IMR-90 (cell line): ENCODE results near the gene FBLN7. TPM values are rescaled to one million over a fixed set of nuclear protein-coding genes. Genes with fewer than 3 reads are reported as not detected.

Experiments used
- ATAC-seq: fragments of 200-7000 bp; cut with Tn5 transposase; 2 replicates; pipeline ENCODE4 v1.9.1; 2020; ENCODE audit warnings: low read depth, mild to moderate bottlenecking, moderate library complexity
- BruUV-seq: library from RNA; stranded (reverse); fragments of 400-500 nt; replicated peaks from 2 replicates; lab custom pipeline; 2021; lab: Mats Ljungman, UMichigan
- CTCF ChIA-PET: fragments of 300-600 bp; formaldehyde crosslinking; extraction: SDS; loops from one replicate; lab custom pipeline; 2021; ENCODE audit warnings: antibody characterized with exemption; lab: Yijun Ruan, JAX
- POLR2A ChIA-PET: fragments of 300-600 bp; sonication (Branson Sonifier 250); formaldehyde crosslinking; loops from one replicate; lab custom pipeline; 2022; ENCODE audit warnings: antibody characterized with exemption; ENCODE audit not compliant: unreplicated experiment; lab: Charles Lee
- DNase-seq: peaks from one replicate; pipeline ENCODE4 v3.0.0; 2013
- H2AFZ ChIP-seq: replicated peaks from 2 replicates; pipeline ENCODE3; 2013; ENCODE audit warnings: low read length, mild to moderate bottlenecking; ENCODE audit not compliant: poor library complexity
- H2AK5ac ChIP-seq: 2 replicates; pipeline ENCODE4 v1.6.1; 2013; ENCODE audit warnings: low read depth, low read length, inconsistent platforms
- H2AK9ac ChIP-seq: replicated peaks from 2 replicates; pipeline ENCODE3; 2013; ENCODE audit warnings: mild to moderate bottlenecking, low read depth, low read length, moderate library complexity; ENCODE audit not compliant: poor library complexity
- H2BK120ac ChIP-seq: 2 replicates; pipeline ENCODE4 v1.6.1; 2013; ENCODE audit warnings: low read depth, low read length, inconsistent platforms
- H2BK15ac ChIP-seq: 3 replicates; pipeline ENCODE4 v1.6.1; 2013; ENCODE audit warnings: low read depth, low read length, inconsistent platforms
- H2BK20ac ChIP-seq: 2 replicates; pipeline ENCODE4 v1.6.1; 2013; ENCODE audit warnings: low read depth, mild to moderate bottlenecking, inconsistent platforms, low read length, moderate library complexity
- H2BK5ac ChIP-seq: 2 replicates; pipeline ENCODE4 v1.6.1; 2013; ENCODE audit warnings: mild to moderate bottlenecking, low read depth, low read length, inconsistent platforms; ENCODE audit not compliant: poor library complexity, severe bottlenecking
- H3K14ac ChIP-seq: replicated peaks from 2 replicates; pipeline ENCODE4 v1.6.1; 2013; ENCODE audit warnings: low read depth, low read length, inconsistent platforms
- H3K18ac ChIP-seq: 2 replicates; pipeline ENCODE4 v1.6.1; 2013; ENCODE audit warnings: low read depth, low read length, control low read depth
- H3K23ac ChIP-seq: 2 replicates; pipeline ENCODE4 v1.6.1; 2013; ENCODE audit warnings: low read depth, low read length, inconsistent platforms
- H3K27ac ChIP-seq: 2 replicates; pipeline ENCODE4 v1.5.1; 2013; ENCODE audit warnings: mild to moderate bottlenecking, control low read depth, low read length; ENCODE audit not compliant: insufficient read depth
- H3K27me3 ChIP-seq: 2 replicates; pipeline ENCODE4 v1.6.1; 2013; ENCODE audit warnings: low read length; ENCODE audit not compliant: control insufficient read depth, insufficient read depth
- H3K36me3 ChIP-seq: 2 replicates; pipeline ENCODE4 v1.6.1; 2013; ENCODE audit warnings: low read length, mixed read lengths; ENCODE audit not compliant: control insufficient read depth, insufficient read depth
- H3K4ac ChIP-seq: 2 replicates; pipeline ENCODE4 v1.6.1; 2013; ENCODE audit warnings: low read depth, low read length, inconsistent platforms
- H3K4me1 ChIP-seq: 2 replicates; pipeline ENCODE4 v1.6.1; 2013; ENCODE audit warnings: low read length, mixed read lengths; ENCODE audit not compliant: control insufficient read depth, insufficient read depth
- H3K4me2 ChIP-seq: 2 replicates; pipeline ENCODE4 v1.6.1; 2013; ENCODE audit warnings: low read depth, mild to moderate bottlenecking, control low read depth, low read length, moderate library complexity
- H3K4me3 ChIP-seq: 2 replicates; pipeline ENCODE4 v1.5.1; 2013; ENCODE audit warnings: low read depth, mild to moderate bottlenecking, control low read depth, low read length, moderate library complexity; ENCODE audit not compliant: insufficient read depth
- H3K56ac ChIP-seq: 2 replicates; pipeline ENCODE4 v1.6.1; 2013; ENCODE audit warnings: low read length, inconsistent platforms; ENCODE audit not compliant: insufficient read depth; ENCODE audit errors: extremely low read depth
- H3K79me1 ChIP-seq, 2 experiments: 2 replicates each; pipeline ENCODE4 v1.6.1; 2013; ENCODE audit warnings: low read length in 2 of 2, inconsistent platforms in 1 of 2, low read depth in 1 of 2
- H3K9ac ChIP-seq: 2 replicates; pipeline ENCODE4 v1.6.1; 2013; ENCODE audit warnings: low read depth, low read length, control low read depth
- H3K9me1 ChIP-seq: 2 replicates; pipeline ENCODE4 v1.6.1; 2013; ENCODE audit warnings: low read length, inconsistent platforms; ENCODE audit not compliant: insufficient read depth
- H3K9me3 ChIP-seq: 2 replicates; pipeline ENCODE4 v1.6.1; 2013; ENCODE audit warnings: low read length; ENCODE audit not compliant: control insufficient read depth, insufficient read depth
- H4K20me1 ChIP-seq: 2 replicates; pipeline ENCODE4 v1.6.1; 2013; ENCODE audit warnings: low read length, inconsistent platforms; ENCODE audit not compliant: insufficient read depth
- H4K5ac ChIP-seq: 2 replicates; pipeline ENCODE4 v1.6.1; 2013; ENCODE audit warnings: mild to moderate bottlenecking, low read depth, low read length, control low read depth
- H4K8ac ChIP-seq, 2 experiments: 2 replicates each; pipeline ENCODE4 v1.6.1; 2013; ENCODE audit warnings: low read depth in 2 of 2, low read length in 2 of 2, control low read depth in 1 of 2, inconsistent platforms in 1 of 2
- H4K91ac ChIP-seq: 2 replicates; pipeline ENCODE4 v1.6.1; 2013; ENCODE audit warnings: low read depth, low read length, inconsistent platforms; ENCODE audit not compliant: insufficient read depth
- BHLHE40 ChIP-seq: fragments of 150-350 bp; IDR thresholded peaks from 2 replicates; pipeline ENCODE4 v1.6.1; 2016; ENCODE audit warnings: mild to moderate bottlenecking, low read depth, low read length
- CEBPB ChIP-seq: IDR thresholded peaks from 2 replicates; pipeline ENCODE4 v1.6.1; 2012; ENCODE audit warnings: low read depth, low read length, improper control_type of control experiment
- CHD1 ChIP-seq: IDR thresholded peaks from 2 replicates; pipeline ENCODE4 v1.6.1; 2012; ENCODE audit warnings: low read depth, low read length, improper control_type of control experiment
- FOS ChIP-seq: fragments of 150-350 bp; IDR thresholded peaks from 2 replicates; pipeline ENCODE4 v1.6.1; 2016; ENCODE audit warnings: low read depth, low read length
- MAFK ChIP-seq: IDR thresholded peaks from 2 replicates; pipeline ENCODE4 v1.6.1; 2012; ENCODE audit warnings: low read depth, low read length, improper control_type of control experiment
- MAZ ChIP-seq: IDR thresholded peaks from 2 replicates; pipeline ENCODE4 v1.6.1; 2012; ENCODE audit warnings: low read depth, mild to moderate bottlenecking, low read length, improper control_type of control experiment, moderate library complexity, borderline replicate concordance
- MXI1 ChIP-seq: IDR thresholded peaks from 2 replicates; pipeline ENCODE4 v1.6.1; 2012; ENCODE audit warnings: low read depth, mild to moderate bottlenecking, low read length, moderate library complexity, borderline replicate concordance
- NFE2L2 ChIP-seq: fragments of 150-350 bp; IDR thresholded peaks from 2 replicates; pipeline ENCODE4 v1.6.1; 2016; ENCODE audit warnings: low read depth, mild to moderate bottlenecking, low read length
- POLR2A ChIP-seq: IDR thresholded peaks from 2 replicates; pipeline ENCODE4 v1.6.1; 2012; ENCODE audit warnings: mild to moderate bottlenecking, low read depth, low read length
- RAD21 ChIP-seq: IDR thresholded peaks from 2 replicates; pipeline ENCODE4 v1.6.1; 2012; ENCODE audit warnings: low read length, improper control_type of control experiment
- RCOR1 ChIP-seq: IDR thresholded peaks from 2 replicates; pipeline ENCODE4 v1.6.1; 2012; ENCODE audit warnings: mild to moderate bottlenecking, low read length, improper control_type of control experiment; ENCODE audit not compliant: insufficient replicate concordance
- RFX5 ChIP-seq: IDR thresholded peaks from 2 replicates; pipeline ENCODE4 v1.8.0; 2012; ENCODE audit warnings: low read depth, mild to moderate bottlenecking, low read length, moderate library complexity
- SMC3 ChIP-seq: fragments of 150-350 bp; IDR thresholded peaks from 2 replicates; pipeline ENCODE4 v1.6.1; 2016; ENCODE audit warnings: low read depth, mild to moderate bottlenecking, antibody characterized with exemption, low read length, moderate library complexity
- USF2 ChIP-seq: fragments of 150-350 bp; IDR thresholded peaks from 2 replicates; pipeline ENCODE4 v1.6.1; 2017; ENCODE audit warnings: mild to moderate bottlenecking, antibody characterized with exemption, low read length, low read depth
- WGBS, 2 experiments: methylation state at CpG; one replicate each; pipeline versions ENCODE4 v1.1.5 to v1.1.7; 2013; ENCODE audit warnings: missing lambda C conversion rate in 2 of 2; ENCODE audit not compliant: insufficient read length in 1 of 2; ENCODE audit errors: extremely low coverage in 2 of 2; 5-methylcytosine and 5-hydroxymethylcytosine counted together
- dilution Hi-C: fragments of 300-500 bp; cut with HindIII; formaldehyde crosslinking; loops from one replicate; pipeline ENCODE4 v1.14.3; 2018; ENCODE audit warnings: low sequenced_read_pairs; ENCODE audit not compliant: unreplicated experiment
- in situ Hi-C: fragments of 300-500 bp; cut with MboI; formaldehyde crosslinking; loops from 3 replicates; pipeline ENCODE4 v1.14.3; 2019; ENCODE audit warnings: low sequenced_read_pairs, inconsistent platforms, mixed read lengths
- intact Hi-C: fragments of 100-400 bp; cut with micrococcal nuclease; formaldehyde crosslinking; loops from 2 replicates; pipeline ENCODE4 v1.10.0; 2022
- polyA plus RNA-seq, 3 experiments: library from polyadenylated mRNA; depleted of rRNA; stranded (reverse); fragments of >200 nt; gene quantifications; 2 replicates each; pipeline ENCODE4 v1.2.3, GENCODE V29; 2012; ENCODE audit warnings: low replicate concordance in 1 of 3
- total RNA-seq: library from RNA; depleted of rRNA; stranded (reverse); fragments of >200 nt; gene quantifications from 2 replicates; pipeline ENCODE4 v1.2.3, GENCODE V29; 2012
- TF ChIP-seq, protein P1 (sequence below): conservative IDR thresholded peaks from 2 replicates; pipeline ENCODE4 v1.5.1; 2012; ENCODE audit warnings: mild to moderate bottlenecking, low read depth, low read length, improper control_type of control experiment
- TF ChIP-seq, protein P2 (sequence below): fragments of 150-350 bp; IDR thresholded peaks from 2 replicates; pipeline ENCODE4 v1.6.1; 2016; ENCODE audit warnings: low read depth, mild to moderate bottlenecking, low read length, moderate library complexity, borderline replicate concordance

Gene FBLN7
- total and polyA plus RNA-seq, 2 of the 4 experiments (the other 2 are of a cell fraction): 0.18 to 1.2 TPM

GRCh38 chr2:112220186-112220585 is 82.0 kb downstream of the FBLN7 start:
- intact Hi-C loops (no loop called here), dilution Hi-C loops (no loop called here), in situ Hi-C loops (no loop called here)
- CTCF ChIA-PET: no interaction called here
- Histone ChIP-seq H2BK15ac (no peak overlapping the region), H3K23ac (no peak overlapping the region), H3K4ac (no peak overlapping the region), H4K8ac (no peak overlapping the region), H3K18ac (no peak overlapping the region), H3K4me2 (no peak overlapping the region), H3K27me3 (no peaks in the 10 kb centered on the region), H3K9me3 (no peaks in the 10 kb centered on the region), H4K91ac (no peak overlapping the region), H3K4me1 (no peaks in the 10 kb centered on the region), H3K9me1 (no peaks in the 10 kb centered on the region), H3K56ac (no peak overlapping the region), H2AFZ (no peak overlapping the region), H2BK20ac (no peak overlapping the region), H2AK5ac (no peak overlapping the region), H2BK120ac (no peak overlapping the region), H3K14ac (no peak overlapping the region), H2AK9ac (no peak overlapping the region), H3K36me3 (no peaks in the 10 kb centered on the region), H2BK5ac (no peak overlapping the region), H3K27ac (no peak overlapping the region), H3K4me3 (no peak overlapping the region), H4K20me1 (no peaks in the 10 kb centered on the region), H3K79me1 (no peaks in the 10 kb centered on the region), H3K9ac (no peak overlapping the region), H4K5ac (no peak overlapping the region)
- DNase-seq (no peak), ATAC-seq (no peak)
- no peak for TF ChIP-seq POLR2A
- no peak for TF ChIP-seq BHLHE40
- TF ChIP-seq, protein P1, sequence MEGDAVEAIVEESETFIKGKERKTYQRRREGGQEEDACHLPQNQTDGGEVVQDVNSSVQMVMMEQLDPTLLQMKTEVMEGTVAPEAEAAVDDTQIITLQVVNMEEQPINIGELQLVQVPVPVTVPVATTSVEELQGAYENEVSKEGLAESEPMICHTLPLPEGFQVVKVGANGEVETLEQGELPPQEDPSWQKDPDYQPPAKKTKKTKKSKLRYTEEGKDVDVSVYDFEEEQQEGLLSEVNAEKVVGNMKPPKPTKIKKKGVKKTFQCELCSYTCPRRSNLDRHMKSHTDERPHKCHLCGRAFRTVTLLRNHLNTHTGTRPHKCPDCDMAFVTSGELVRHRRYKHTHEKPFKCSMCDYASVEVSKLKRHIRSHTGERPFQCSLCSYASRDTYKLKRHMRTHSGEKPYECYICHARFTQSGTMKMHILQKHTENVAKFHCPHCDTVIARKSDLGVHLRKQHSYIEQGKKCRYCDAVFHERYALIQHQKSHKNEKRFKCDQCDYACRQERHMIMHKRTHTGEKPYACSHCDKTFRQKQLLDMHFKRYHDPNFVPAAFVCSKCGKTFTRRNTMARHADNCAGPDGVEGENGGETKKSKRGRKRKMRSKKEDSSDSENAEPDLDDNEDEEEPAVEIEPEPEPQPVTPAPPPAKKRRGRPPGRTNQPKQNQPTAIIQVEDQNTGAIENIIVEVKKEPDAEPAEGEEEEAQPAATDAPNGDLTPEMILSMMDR: no peak
- no peak for TF ChIP-seq CEBPB
- no peak for TF ChIP-seq RAD21
- TF ChIP-seq USF2: no peak
- no peak for TF ChIP-seq SMC3
- no peak for TF ChIP-seq MXI1
- no peak for TF ChIP-seq RFX5
- TF ChIP-seq RCOR1: no peak
- TF ChIP-seq CHD1: no peak
- TF ChIP-seq FOS: no peak
- TF ChIP-seq NFE2L2: no peak
- no peak for TF ChIP-seq MAFK
- TF ChIP-seq, protein P2, sequence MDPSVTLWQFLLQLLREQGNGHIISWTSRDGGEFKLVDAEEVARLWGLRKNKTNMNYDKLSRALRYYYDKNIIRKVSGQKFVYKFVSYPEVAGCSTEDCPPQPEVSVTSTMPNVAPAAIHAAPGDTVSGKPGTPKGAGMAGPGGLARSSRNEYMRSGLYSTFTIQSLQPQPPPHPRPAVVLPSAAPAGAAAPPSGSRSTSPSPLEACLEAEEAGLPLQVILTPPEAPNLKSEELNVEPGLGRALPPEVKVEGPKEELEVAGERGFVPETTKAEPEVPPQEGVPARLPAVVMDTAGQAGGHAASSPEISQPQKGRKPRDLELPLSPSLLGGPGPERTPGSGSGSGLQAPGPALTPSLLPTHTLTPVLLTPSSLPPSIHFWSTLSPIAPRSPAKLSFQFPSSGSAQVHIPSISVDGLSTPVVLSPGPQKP: no peak
- TF ChIP-seq MAZ: no peak
- POLR2A ChIA-PET: no interaction called here
- WGBS, 2 experiments: 100% methylated on average over 2 of the region's 3 CpGs; no CpG with 5 or more reads in 1 of the 2 experiments
- no TSS peak for BruUV-seq
